ENCODE data around the gene STK32B.

Gene STK32B

GRCh38 chr4:5044341-5044740, 6.9 kb upstream of the STK32B start:
- no peak for TF ChIP-seq CTCF (conservative IDR thresholded peaks at IDR 0.05; ENCODE audit: control insufficient read depth, insufficient read depth, low read depth, low read length)
- H3K4me3 ChIP-seq (ENCODE audit: control insufficient read depth, low read depth, low read length) = no peak overlapping the region
- no peak for DNase-seq (ENCODE audit: low read depth)

- H3K4me3 ChIP-seq (ENCODE audit: control insufficient read depth, low read depth, low read length) = no peak overlapping the region
- peak; percentile 12 for DNase-seq (ENCODE audit: low read depth)
- TF ChIP-seq CTCF (conservative IDR thresholded peaks at IDR 0.05; ENCODE audit: control insufficient read depth, insufficient read depth, low read depth, low read length) = no peak
Observed at GRCh38 chr4:5045097-5045496, 6.2 kb upstream of the STK32B start.

GRCh38 chr4:5048721-5049120, 2.6 kb upstream of the STK32B start:
- no peak for DNase-seq (ENCODE audit: low read depth)
- no peak overlapping the region for H3K4me3 ChIP-seq (ENCODE audit: control insufficient read depth, low read depth, low read length)
- TF ChIP-seq CTCF (conservative IDR thresholded peaks at IDR 0.05; ENCODE audit: control insufficient read depth, insufficient read depth, low read depth, low read length) = no peak

DNA sequence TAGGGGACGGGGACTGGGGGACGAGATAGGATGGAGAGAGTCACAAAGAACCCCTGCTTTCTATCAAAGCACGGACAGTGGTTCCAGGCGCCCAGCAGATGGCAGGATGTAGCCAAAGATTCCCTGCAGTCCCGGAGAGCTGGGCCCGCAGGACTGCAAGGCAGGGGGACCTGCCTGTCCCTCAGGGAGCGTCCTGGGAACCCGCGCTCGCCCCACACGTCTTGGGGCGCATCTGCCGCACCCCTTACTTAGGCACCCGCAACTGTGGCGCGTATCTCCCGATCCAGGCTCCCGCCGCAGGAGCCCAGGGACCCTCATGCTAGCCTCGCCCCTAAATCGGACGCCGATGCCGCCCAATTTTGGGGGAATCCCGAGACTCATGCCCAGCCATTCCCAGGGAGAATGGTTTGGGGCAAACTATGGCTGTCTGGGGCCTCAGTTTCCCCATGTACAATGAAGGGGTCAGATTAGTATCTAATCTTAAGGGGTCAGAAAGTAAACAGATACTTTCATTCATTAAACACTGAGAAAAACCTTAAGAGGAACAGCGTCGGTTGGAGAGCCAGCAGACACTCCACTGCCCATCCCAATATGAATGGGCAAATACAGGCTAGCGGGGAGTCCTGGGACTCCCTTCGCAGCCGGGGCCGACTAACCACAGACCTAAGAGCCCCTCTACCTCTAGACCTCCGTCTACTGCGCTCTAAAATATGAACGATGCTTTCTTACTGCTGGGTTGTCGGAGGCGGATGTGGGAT, 581 bp upstream of the STK32B start:
- DNase-seq (ENCODE audit: low read depth) = peak; percentile 77
- H3K4me3 ChIP-seq (ENCODE audit: control insufficient read depth, low read depth, low read length) = peak overlapping the region; percentile 41
- TF ChIP-seq CTCF (conservative IDR thresholded peaks at IDR 0.05; ENCODE audit: control insufficient read depth, insufficient read depth, low read depth, low read length) = peak; percentile 75

- H3K4me3 ChIP-seq (ENCODE audit: control insufficient read depth, low read depth, low read length) = no peak overlapping the region
- no peak for DNase-seq (ENCODE audit: low read depth)
- no peak for TF ChIP-seq CTCF (conservative IDR thresholded peaks at IDR 0.05; ENCODE audit: control insufficient read depth, insufficient read depth, low read depth, low read length)
Observed at GRCh38 chr4:5052204-5052702, 973 bp downstream of the STK32B start.

DNA sequence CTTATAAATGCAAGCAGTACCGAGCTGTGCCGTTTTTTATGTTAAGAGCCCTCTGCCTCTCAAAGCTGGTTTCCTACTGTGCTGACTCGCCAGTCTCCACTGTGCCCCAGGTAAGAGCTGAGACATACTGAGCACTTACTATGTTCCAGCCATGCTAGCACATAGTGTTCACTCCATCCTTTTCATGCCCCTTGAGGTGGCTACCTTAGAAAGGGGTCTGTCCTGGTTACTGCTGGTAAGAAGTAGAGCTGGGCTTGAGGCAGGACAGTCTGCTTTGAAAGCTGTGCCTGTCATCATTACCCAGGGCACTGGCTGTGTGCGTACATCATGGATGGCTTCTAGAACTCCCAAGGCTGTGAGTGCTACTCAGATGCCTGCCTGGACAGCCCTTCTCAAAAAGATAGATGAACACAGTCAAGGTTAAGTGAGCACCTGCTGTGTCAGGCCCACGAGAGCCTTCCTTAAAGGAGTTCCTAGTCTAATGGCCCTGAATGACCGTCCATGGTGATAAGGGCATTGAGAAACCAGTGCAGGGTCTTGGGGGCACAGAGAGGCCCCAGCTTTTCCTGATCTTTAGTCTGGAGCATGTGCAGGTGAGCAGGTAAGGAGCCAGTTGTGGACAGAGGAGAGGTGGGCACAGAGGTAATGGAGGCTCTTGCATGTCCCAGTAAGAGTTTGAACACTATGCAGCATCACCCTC, 1.6 kb downstream of the STK32B start:
- no peak for TF ChIP-seq CTCF (conservative IDR thresholded peaks at IDR 0.05; ENCODE audit: control insufficient read depth, insufficient read depth, low read depth, low read length)
- no peak overlapping the region for H3K4me3 ChIP-seq (ENCODE audit: control insufficient read depth, low read depth, low read length)
- no peak for DNase-seq (ENCODE audit: low read depth)

Measured in fibroblast of mammary gland (primary cell).